Stimulated activated CD4-positive, alpha-beta T cell treated with anti-CD3 and anti-CD28 coated beads, TNF-alpha, amount 100 ng/mL, for 24 hours (primary cell): ENCODE results near the gene NFE2L2.
"Not testable (repeated sequence)": the region's sequence is repeated elsewhere in the genome, so short reads cannot be mapped to it uniquely, and the experiment has no call there.

Experiments used
- DNase-seq, 3 experiments: peaks; one replicate each; pipeline ENCODE4 v3.0.0-alpha.2; 2020; ENCODE audit warnings: low read depth in 3 of 3

Gene NFE2L2

GRCh38 chr2:177257471-177257870 lies 7.1 kb downstream of the NFE2L2 start:
- no peak for DNase-seq

- no peak for DNase-seq
These were observed 7.8 kb downstream of the NFE2L2 start for GRCh38 chr2:177256695-177257094.

GRCh38 chr2:177256026-177256425 lies 8.5 kb downstream of the NFE2L2 start:
- DNase-seq = no peak

GRCh38 chr2:177255227-177255601 lies 9.3 kb downstream of the NFE2L2 start:
- DNase-seq = no peak

GRCh38 chr2:177254433-177255226 lies 9.9 kb downstream of the NFE2L2 start:
- DNase-seq = no peak

- DNase-seq = no peak
These were observed 10.8 kb downstream of the NFE2L2 start for GRCh38 chr2:177253704-177254103.

- no peak for DNase-seq
These were observed 11.6 kb downstream of the NFE2L2 start for GRCh38 chr2:177252808-177253531.

GRCh38 chr2:177251165-177251542 lies 13.4 kb downstream of the NFE2L2 start:
- no peak for DNase-seq

- DNase-seq = no peak
These were observed 14.1 kb downstream of the NFE2L2 start for GRCh38 chr2:177250461-177250860.

GRCh38 chr2:177249038-177249437 lies 15.5 kb downstream of the NFE2L2 start:
- DNase-seq = no peak

- no peak for DNase-seq
These were observed 16.7 kb downstream of the NFE2L2 start for GRCh38 chr2:177247693-177248262.

GRCh38 chr2:177246523-177247030 lies 17.9 kb downstream of the NFE2L2 start:
- DNase-seq = not testable (repeated sequence)

- DNase-seq = no peak
These were observed 18.5 kb downstream of the NFE2L2 start for GRCh38 chr2:177246000-177246399.

GRCh38 chr2:177245010-177245422 lies 19.5 kb downstream of the NFE2L2 start:
- no peak for DNase-seq

- no peak for DNase-seq
These were observed 20.2 kb downstream of the NFE2L2 start for GRCh38 chr2:177244244-177244771.

- no peak for DNase-seq
These were observed 21.1 kb downstream of the NFE2L2 start for GRCh38 chr2:177243476-177243875.

- no peak for DNase-seq
These were observed 21.5 kb downstream of the NFE2L2 start for GRCh38 chr2:177243073-177243472.

- no peak for DNase-seq
These were observed 22.2 kb downstream of the NFE2L2 start for GRCh38 chr2:177242121-177242987.

GRCh38 chr2:177241711-177242120 lies 22.8 kb downstream of the NFE2L2 start:
- DNase-seq = no peak

- DNase-seq = no peak
These were observed 24.4 kb downstream of the NFE2L2 start for GRCh38 chr2:177239932-177240630.

GRCh38 chr2:177239053-177239452 lies 25.5 kb downstream of the NFE2L2 start:
- no peak for DNase-seq
